ENCODE data around the gene TXNRD2.

TXNRD2 gene

DNA sequence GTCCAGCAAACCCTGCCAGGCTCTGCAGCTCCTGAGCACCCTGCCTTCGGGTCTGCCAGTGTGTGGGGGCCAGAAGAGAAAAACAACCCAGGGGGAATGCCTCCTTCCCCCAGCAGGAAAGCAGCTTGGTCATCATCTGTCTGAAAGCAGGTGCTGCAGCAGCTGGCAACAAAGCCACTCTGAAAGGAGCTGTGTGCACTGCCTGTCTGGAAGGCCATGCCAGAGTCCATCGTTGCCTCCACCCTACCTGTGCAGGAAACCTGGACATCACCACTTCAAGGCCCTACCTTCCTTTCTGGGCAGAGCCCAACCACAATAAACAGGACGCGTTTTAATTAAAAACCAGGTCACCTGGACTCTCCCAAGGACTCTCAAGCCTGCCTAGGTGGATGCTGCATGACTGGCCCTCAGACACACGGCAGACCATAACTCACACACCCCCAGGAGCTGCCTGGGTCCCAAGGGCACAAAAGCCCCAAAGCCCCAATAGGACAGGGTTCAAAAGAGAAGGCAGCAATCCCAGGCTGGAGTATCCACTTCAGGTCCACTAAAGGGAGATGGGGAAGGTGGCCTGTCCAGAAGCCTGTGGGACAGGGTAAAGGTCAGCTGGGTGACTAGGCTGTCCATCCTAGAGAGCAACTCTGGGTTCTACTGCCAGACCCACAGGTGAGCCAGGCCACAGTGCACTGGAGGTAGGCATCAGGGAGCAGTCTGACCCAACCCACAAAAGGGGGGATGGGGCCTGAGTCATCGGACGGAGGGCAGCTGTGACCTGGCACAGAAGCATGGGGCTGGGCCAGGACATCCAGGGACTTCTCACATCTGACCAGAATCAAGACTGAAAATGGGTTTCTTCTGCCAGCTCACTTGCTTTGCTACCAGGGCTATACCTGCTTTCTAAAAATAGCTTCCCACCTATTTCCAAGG lies 93.1 kb downstream of the TXNRD2 start:
- H3K9me3 ChIP-seq (ENCODE audit: control insufficient read depth in 2 of 2, low read length in 2 of 2): no peaks in the 10 kb centered on the region
- peaks cover 22% of the 10 kb centered on the region for H3K4me1 ChIP-seq (ENCODE audit: control insufficient read depth, insufficient read depth, low read length)
- H3K36me3 ChIP-seq (ENCODE audit: control insufficient read depth in 2 of 2, insufficient read depth in 2 of 2, low read length in 2 of 2): peaks cover 12 to 17% of the 10 kb centered on the region in 2 donors
- H3K9ac ChIP-seq (ENCODE audit: low read length in 2 of 2): no peak overlapping the region
- no peak overlapping the region for H3K4me3 ChIP-seq (ENCODE audit: low read length in 2 of 2)
- H3K27me3 ChIP-seq (ENCODE audit: control insufficient read depth in 1 of 2, insufficient read depth in 2 of 2, low read length in 2 of 2): no peaks in the 10 kb centered on the region
- no peak overlapping the region for H3K27ac ChIP-seq (ENCODE audit: low read length)

GRCh38 chr22:19847345-19847632 lies 94.3 kb downstream of the TXNRD2 start:
- Histone ChIP-seq H3K4me1 (ENCODE audit: control insufficient read depth, insufficient read depth, low read length) (peaks cover 10% of the 10 kb centered on the region), H3K9me3 (ENCODE audit: control insufficient read depth in 2 of 2, low read length in 2 of 2) (no peaks in the 10 kb centered on the region), H3K4me3 (ENCODE audit: low read length in 2 of 2) (no peak overlapping the region), H3K27me3 (ENCODE audit: control insufficient read depth in 1 of 2, insufficient read depth in 2 of 2, low read length in 2 of 2) (no peaks in the 10 kb centered on the region), H3K27ac (ENCODE audit: low read length) (no peak overlapping the region), H3K9ac (ENCODE audit: low read length in 2 of 2) (no peak overlapping the region), H3K36me3 (ENCODE audit: control insufficient read depth in 2 of 2, insufficient read depth in 2 of 2, low read length in 2 of 2) (peaks cover 12 to 17% of the 10 kb centered on the region in 2 donors)

DNA sequence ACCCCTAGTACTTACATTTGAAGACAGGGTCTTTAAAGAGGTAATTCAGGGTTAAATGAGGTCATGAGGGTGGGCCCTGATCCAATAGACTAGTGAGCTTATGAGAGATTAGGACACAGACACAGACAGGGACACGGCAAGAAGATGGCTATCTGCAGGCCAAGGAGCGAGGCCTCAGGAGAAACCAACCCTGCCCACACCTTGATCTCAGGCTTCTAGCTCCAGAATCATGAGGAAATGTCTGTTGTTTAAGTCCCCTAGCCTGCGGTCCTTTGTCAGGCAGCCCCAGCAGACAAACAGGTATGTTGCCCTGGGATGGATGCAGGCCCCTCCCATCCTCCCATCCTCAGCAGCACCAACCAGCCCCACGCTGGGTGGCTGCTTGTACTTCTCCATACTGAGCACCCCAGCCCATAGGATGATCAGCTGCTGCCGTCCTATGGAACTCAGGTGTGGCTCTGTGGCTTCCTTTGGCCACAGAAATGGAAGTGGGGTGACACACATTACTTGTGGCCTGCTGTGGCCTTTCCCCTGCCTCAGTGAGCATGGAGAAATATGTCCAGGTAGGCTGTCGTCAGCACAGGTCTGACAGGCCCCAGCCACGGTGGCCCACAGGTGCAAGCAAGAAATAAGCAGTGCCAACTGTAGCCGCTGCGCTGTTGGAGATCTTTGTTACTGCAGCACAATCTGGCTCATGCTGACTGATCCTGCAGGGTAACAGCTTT lies 94.8 kb downstream of the TXNRD2 start:
- Histone ChIP-seq H3K36me3 (ENCODE audit: control insufficient read depth in 2 of 2, insufficient read depth in 2 of 2, low read length in 2 of 2) (peaks cover 7 to 13% of the 10 kb centered on the region in 2 donors), H3K9me3 (ENCODE audit: control insufficient read depth in 2 of 2, low read length in 2 of 2) (no peaks in the 10 kb centered on the region), H3K27ac (ENCODE audit: low read length) (no peak overlapping the region), H3K4me1 (ENCODE audit: control insufficient read depth, insufficient read depth, low read length) (peaks cover 8% of the 10 kb centered on the region), H3K4me3 (ENCODE audit: low read length in 2 of 2) (no peak overlapping the region), H3K27me3 (ENCODE audit: control insufficient read depth in 1 of 2, insufficient read depth in 2 of 2, low read length in 2 of 2) (no peaks in the 10 kb centered on the region), H3K9ac (ENCODE audit: low read length in 2 of 2) (no peak overlapping the region)

DNA sequence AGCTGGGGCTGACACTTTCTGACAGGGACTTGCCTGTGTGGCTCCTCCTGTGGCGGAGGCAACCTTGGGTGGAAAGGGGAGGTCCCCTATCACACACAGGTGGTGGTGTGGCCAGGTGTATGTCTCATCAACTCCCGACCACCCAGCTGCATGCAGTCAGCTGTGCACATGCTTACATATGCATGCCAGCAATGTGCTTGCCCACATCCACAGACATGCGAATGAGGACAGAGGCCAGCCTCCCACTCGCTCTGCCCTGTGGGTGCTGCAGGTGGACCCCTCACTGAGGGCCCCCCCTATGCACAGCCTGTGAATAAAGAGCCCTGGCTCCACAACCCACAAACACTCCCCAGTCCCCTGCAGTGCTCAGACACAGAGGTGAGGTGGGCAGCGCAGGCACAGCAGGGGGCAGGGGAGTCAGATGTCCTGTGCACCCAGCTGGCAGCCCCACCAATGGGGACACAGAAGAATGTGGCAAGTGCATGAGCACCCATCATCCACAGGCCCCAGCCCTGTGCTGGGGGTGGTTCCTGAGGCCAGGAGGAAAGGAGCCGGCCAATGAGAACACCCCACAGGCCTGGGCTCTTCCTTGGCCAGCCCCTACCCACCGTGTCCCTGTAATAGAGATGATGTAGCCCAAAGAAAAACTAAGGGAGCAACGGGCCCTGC lies 96.4 kb downstream of the TXNRD2 start:
- no peaks in the 10 kb centered on the region for H3K27me3 ChIP-seq (ENCODE audit: control insufficient read depth in 1 of 2, insufficient read depth in 2 of 2, low read length in 2 of 2)
- no peak overlapping the region for H3K27ac ChIP-seq (ENCODE audit: low read length)
- H3K4me3 ChIP-seq (ENCODE audit: low read length in 2 of 2): no peak overlapping the region
- no peak overlapping the region for H3K9ac ChIP-seq (ENCODE audit: low read length in 2 of 2)
- no peaks in the 10 kb centered on the region for H3K9me3 ChIP-seq (ENCODE audit: control insufficient read depth in 2 of 2, low read length in 2 of 2)
- H3K36me3 ChIP-seq (ENCODE audit: control insufficient read depth in 2 of 2, insufficient read depth in 2 of 2, low read length in 2 of 2): peaks cover under 1 to 5% of the 10 kb centered on the region in 2 donors
- H3K4me1 ChIP-seq (ENCODE audit: control insufficient read depth, insufficient read depth, low read length): peaks cover 8% of the 10 kb centered on the region

DNA sequence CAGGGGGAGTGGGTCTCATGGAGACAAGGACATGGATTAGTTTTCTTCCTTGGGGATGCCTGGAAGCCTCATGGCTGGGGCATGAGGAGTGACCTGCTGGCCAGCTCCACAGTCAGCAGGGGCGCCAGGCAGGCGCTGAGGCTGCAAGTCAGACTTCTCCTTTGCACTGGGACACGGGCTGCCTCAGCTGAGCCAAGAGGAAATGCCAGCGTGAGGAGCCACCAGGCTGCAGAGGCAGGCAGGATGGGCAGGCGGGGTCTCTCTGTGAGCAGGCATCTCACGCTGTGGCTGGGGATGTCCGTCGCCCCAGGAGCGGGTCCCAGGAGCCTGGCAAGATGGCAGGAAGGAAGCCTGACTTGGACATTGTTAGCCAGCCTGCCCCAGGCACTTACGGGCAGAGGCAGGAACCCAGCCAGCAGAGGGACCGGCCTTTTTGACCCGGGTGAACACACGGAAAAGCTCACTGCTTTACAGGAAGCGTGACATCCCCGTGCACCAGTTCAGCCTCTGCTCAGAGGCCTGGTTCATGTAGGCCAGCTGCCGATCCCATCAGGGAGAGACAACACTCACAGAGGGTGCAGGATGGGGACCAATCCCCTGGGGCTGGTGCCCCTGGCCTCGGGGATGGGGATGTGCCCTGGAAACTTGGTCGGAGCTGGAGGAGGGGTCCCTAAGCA lies 97.1 kb downstream of the TXNRD2 start:
- Histone ChIP-seq H3K9ac (ENCODE audit: low read length in 2 of 2) (no peak overlapping the region), H3K36me3 (ENCODE audit: control insufficient read depth in 2 of 2, insufficient read depth in 2 of 2, low read length in 2 of 2) (peaks cover 0 to 3% of the 10 kb centered on the region in 2 donors), H3K27me3 (ENCODE audit: control insufficient read depth in 1 of 2, insufficient read depth in 2 of 2, low read length in 2 of 2) (no peaks in the 10 kb centered on the region), H3K9me3 (ENCODE audit: control insufficient read depth in 2 of 2, low read length in 2 of 2) (no peaks in the 10 kb centered on the region), H3K4me3 (ENCODE audit: low read length in 2 of 2) (no peak overlapping the region), H3K27ac (ENCODE audit: low read length) (no peak overlapping the region), H3K4me1 (ENCODE audit: control insufficient read depth, insufficient read depth, low read length) (peaks cover 8% of the 10 kb centered on the region)

GRCh38 chr22:19843857-19844376 lies 97.7 kb downstream of the TXNRD2 start:
- Histone ChIP-seq H3K9me3 (ENCODE audit: control insufficient read depth in 2 of 2, low read length in 2 of 2) (no peaks in the 10 kb centered on the region), H3K4me1 (ENCODE audit: control insufficient read depth, insufficient read depth, low read length) (peaks cover 8% of the 10 kb centered on the region), H3K27me3 (ENCODE audit: control insufficient read depth in 1 of 2, insufficient read depth in 2 of 2, low read length in 2 of 2) (no peaks in the 10 kb centered on the region), H3K36me3 (ENCODE audit: control insufficient read depth in 2 of 2, insufficient read depth in 2 of 2, low read length in 2 of 2) (peaks cover 0 to 3% of the 10 kb centered on the region in 2 donors), H3K4me3 (ENCODE audit: low read length in 2 of 2) (no peak overlapping the region), H3K9ac (ENCODE audit: low read length in 2 of 2) (no peak overlapping the region), H3K27ac (ENCODE audit: low read length) (no peak overlapping the region)

DNA sequence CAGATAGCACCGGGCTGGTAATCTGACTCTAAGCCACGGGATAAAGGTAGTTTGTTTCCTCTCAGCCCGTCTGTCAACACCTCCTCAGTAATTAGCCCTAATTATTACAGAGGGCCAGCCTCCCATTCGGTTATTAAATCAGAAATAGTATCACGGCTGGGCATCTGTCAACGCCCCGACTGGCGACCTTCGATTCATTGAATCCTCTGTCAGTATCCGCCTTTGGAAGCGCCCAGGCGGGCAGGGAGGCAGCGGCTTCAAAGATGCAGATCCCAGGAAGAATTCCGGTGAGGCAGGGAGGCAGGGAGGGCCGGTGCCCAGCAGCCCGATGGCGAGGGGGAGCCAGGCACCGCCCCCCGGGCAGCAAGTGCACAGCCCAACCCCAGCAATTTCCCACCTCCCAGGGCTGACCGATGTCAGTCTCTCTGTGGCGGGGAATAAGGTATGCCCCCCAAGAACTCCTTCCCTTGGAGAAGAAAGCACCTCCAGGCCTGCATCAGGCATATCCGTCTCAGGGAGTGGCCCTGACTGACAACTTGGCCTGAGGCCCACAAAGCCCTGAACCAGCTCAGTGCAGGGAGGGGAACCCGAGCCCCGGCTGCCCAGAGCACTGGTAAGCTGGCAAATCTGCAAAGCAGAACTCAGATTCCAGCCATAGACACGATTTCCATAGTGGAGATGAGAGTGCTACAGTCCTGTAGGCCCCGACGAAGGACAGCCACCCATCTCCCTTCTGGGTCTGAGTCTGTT lies 98.3 kb downstream of the TXNRD2 start:
- H3K27me3 ChIP-seq (ENCODE audit: control insufficient read depth in 1 of 2, insufficient read depth in 2 of 2, low read length in 2 of 2): no peaks in the 10 kb centered on the region
- H3K36me3 ChIP-seq (ENCODE audit: control insufficient read depth in 2 of 2, insufficient read depth in 2 of 2, low read length in 2 of 2): peaks cover 0 to 3% of the 10 kb centered on the region in 2 donors
- H3K9me3 ChIP-seq (ENCODE audit: control insufficient read depth in 2 of 2, low read length in 2 of 2): no peaks in the 10 kb centered on the region
- H3K9ac ChIP-seq (ENCODE audit: low read length in 2 of 2): no peak overlapping the region
- H3K4me1 ChIP-seq (ENCODE audit: control insufficient read depth, insufficient read depth, low read length): peaks cover 8% of the 10 kb centered on the region
- H3K27ac ChIP-seq (ENCODE audit: low read length): no peak overlapping the region
- H3K4me3 ChIP-seq (ENCODE audit: low read length in 2 of 2): no peak overlapping the region

DNA sequence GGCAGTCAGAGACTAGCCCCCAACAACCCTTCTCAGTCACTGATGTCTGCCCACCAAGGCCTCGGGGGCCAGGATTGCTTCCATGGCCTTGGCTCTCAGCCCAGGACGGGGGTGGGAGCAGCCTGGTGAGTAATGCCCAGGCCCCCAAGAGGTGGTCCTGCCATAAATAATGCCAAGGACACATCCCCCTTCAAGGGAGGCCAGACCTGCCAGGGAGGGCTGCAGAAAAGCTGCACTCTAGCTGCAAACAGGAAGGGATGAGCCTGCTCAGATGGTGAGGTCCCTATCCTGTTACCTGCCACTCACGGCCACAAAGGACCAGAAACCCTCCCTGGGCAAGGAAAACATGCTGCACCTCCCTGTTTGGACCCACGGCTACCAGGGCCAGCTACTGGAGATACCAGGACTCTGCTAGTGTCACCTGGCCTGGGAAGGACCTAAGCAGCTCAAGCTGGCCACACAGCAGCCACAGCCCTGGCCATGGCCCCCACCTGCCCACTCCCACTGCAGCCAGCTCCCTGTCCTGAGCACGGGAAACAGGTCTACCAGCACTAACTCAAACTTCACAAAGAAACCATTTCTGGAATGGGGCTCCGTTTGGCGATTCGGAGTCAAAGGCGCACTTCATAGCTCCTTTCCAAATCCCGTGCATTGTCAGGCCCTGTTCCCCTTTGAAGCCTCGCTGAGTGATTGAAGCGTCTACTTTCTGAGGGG lies 99.1 kb downstream of the TXNRD2 start:
- no peaks in the 10 kb centered on the region for H3K27me3 ChIP-seq (ENCODE audit: control insufficient read depth in 1 of 2, insufficient read depth in 2 of 2, low read length in 2 of 2)
- no peak overlapping the region for H3K9ac ChIP-seq (ENCODE audit: low read length in 2 of 2)
- H3K36me3 ChIP-seq (ENCODE audit: control insufficient read depth in 2 of 2, insufficient read depth in 2 of 2, low read length in 2 of 2): peaks cover 0 to 3% of the 10 kb centered on the region in 2 donors
- peaks cover 8% of the 10 kb centered on the region for H3K4me1 ChIP-seq (ENCODE audit: control insufficient read depth, insufficient read depth, low read length)
- no peak overlapping the region for H3K4me3 ChIP-seq (ENCODE audit: low read length in 2 of 2)
- H3K27ac ChIP-seq (ENCODE audit: low read length): no peak overlapping the region
- H3K9me3 ChIP-seq (ENCODE audit: control insufficient read depth in 2 of 2, low read length in 2 of 2): no peaks in the 10 kb centered on the region

DNA sequence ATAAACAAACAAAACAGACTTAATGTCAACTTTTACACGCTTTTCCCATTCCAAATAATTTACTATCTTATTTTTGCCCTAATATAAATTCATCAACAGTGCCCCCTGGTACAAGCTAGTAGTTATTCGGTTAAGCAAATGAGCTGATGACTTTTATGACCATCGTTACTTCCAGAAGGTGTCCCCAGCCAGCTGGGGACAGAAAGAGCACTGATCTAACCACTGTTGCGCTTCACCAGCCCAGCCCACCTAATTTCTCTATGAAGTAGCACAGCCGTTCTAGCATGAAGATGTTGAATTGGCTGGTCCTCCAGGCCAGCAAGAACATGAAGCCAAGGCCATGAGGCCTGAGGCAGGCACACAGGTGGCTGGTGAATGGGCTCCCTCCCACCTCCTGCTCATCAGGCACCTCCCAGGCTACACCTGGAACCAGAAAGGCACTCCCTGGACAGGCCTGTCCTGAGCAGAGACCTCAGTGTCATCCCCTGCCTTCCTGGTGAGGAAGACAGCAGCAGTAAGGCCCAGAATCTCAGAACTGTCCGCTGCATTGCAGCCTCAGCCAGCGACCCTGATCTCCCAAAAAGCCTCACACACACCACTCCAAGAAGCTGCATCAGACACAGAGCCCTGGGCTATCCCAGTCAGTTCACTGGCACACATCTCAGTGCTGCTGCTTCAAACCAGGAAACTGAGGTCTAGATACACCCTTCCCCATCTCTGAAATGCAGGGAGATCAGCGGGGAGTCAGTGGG lies 99.8 kb downstream of the TXNRD2 start:
- H3K27me3 ChIP-seq (ENCODE audit: control insufficient read depth in 1 of 2, insufficient read depth in 2 of 2, low read length in 2 of 2): no peaks in the 10 kb centered on the region
- no peak overlapping the region for H3K4me3 ChIP-seq (ENCODE audit: low read length in 2 of 2)
- H3K36me3 ChIP-seq (ENCODE audit: control insufficient read depth in 2 of 2, insufficient read depth in 2 of 2, low read length in 2 of 2): peaks cover 0 to under 1% of the 10 kb centered on the region in 2 donors
- H3K4me1 ChIP-seq (ENCODE audit: control insufficient read depth, insufficient read depth, low read length): peaks cover 8% of the 10 kb centered on the region
- no peak overlapping the region for H3K9ac ChIP-seq (ENCODE audit: low read length in 2 of 2)
- H3K27ac ChIP-seq (ENCODE audit: low read length): no peak overlapping the region
- no peaks in the 10 kb centered on the region for H3K9me3 ChIP-seq (ENCODE audit: control insufficient read depth in 2 of 2, low read length in 2 of 2)
